GM12873 (cell line): ENCODE measurements around the gene MECP2.

Experiments used
- TF ChIP-seq, protein P1 (sequence below): IDR thresholded peaks from 2 replicates; pipeline ENCODE4 v1.5.1; 2012; ENCODE audit warnings: low read depth, mild to moderate bottlenecking, moderate library complexity, low read length, control low read depth; ENCODE audit not compliant: insufficient read depth; ENCODE audit errors: missing control alignments

The MECP2 gene

DNA sequence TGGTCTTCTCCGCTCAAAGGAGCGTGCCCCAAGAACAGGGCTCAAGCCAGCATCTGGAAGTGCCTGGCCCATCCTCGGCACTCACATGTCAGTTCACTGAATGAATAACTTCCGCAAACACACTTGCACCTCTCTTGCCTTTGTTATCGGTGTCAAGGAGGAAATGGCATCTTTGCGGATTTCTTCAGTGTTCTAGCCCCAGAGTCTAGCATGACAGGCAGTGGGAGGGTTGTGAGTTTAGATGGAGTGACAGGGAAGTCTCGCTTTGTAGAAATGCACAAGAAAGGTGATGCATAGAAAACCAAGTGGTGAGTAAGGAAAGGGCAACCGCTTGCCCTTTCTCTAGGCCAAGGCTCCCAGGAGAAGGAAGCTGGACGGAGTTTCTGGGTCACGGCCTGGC is 17.6 kb upstream of the MECP2 start:
- TF ChIP-seq, protein P1, sequence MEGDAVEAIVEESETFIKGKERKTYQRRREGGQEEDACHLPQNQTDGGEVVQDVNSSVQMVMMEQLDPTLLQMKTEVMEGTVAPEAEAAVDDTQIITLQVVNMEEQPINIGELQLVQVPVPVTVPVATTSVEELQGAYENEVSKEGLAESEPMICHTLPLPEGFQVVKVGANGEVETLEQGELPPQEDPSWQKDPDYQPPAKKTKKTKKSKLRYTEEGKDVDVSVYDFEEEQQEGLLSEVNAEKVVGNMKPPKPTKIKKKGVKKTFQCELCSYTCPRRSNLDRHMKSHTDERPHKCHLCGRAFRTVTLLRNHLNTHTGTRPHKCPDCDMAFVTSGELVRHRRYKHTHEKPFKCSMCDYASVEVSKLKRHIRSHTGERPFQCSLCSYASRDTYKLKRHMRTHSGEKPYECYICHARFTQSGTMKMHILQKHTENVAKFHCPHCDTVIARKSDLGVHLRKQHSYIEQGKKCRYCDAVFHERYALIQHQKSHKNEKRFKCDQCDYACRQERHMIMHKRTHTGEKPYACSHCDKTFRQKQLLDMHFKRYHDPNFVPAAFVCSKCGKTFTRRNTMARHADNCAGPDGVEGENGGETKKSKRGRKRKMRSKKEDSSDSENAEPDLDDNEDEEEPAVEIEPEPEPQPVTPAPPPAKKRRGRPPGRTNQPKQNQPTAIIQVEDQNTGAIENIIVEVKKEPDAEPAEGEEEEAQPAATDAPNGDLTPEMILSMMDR, result no peak

DNA sequence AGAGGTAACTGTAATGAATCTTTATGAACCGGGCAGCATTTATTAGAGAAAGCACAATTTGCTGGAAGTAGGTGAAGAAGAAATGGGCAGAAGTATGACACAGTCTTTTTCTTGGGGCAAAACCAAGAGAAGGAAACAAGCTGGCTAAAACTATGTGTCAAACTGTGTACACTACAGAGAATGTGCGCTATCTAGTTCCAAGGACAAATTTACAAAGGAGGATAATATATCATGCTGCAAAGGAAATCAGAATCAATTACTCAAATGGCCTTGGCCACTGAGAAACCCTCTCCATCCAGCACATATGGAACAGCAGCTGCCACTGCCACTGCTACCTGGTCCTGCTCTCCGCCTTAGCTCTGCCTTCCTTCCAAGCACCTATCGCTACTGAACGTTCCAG is 17.1 kb upstream of the MECP2 start:
- TF ChIP-seq, protein P1, result no peak

DNA sequence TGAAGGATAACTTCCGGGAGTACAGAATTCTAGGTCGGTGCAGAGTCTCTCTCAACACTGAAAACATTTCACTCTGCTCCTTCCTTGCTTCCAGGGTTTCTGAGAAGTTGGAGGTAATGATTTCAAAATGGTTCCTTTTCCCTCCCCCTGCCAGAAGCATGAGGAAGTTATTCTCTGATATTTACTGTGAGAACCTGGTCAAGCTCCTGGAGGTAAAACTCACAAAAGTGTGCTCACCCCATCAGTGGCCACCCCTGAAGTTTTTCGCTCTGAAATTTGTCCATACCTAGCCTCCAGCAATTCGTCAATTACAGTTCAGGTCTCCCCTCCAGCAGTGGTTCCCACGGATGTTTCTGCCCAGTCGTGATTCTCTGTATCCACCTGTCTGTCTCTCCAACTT is 16.2 kb upstream of the MECP2 start:
- TF ChIP-seq, protein P1, result no peak

DNA sequence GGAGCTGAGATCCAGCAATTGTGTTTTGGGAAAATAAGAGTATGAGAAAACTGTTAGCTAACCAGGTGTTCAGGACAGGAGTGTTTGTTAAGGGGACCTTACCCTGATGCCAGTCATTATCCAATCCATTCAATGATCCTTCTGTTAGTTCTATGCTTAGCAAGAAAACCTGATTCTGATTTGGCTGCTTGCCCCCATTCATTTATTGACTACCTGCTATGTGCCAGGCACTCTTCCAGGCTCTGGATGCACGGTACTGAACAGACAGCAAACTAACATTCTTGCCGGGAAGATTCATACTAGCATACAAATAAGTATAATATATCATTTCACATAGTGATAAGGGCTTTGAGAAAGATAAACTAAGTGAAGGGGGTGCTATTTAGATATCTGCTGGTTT is 1.0 kb upstream of the MECP2 start:
- TF ChIP-seq, protein P1, result no peak

DNA sequence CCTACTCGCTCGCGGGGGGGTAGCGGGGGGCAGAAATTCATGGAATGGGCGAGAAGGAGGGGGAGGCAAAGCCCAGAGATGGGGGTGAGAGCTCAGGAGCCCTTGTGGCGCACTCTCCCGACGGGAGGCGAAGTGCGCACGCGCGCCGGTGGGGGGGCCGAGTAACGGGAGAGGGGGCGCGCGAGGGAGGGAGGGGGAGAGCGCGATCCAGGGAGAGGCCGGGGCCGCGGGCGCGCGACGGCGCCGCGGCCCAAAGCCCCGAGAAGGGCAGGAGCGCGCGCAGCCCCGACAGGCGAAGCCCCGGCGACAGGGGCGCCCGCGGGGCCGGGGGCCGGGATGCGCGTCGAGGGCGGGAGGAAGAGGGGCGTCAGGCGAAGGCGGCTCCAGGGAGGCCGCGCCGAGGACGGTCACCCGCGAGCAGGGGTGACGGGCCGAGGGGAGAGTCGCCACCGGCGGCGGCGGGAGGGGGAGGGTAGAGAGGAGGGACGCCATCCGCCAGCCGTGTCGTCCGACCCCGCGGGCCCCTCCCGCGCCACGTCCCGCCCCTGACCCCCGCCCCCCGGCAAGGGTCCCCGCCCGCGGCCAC is 421 bp downstream of the MECP2 start:
- TF ChIP-seq, protein P1, result no peak

DNA sequence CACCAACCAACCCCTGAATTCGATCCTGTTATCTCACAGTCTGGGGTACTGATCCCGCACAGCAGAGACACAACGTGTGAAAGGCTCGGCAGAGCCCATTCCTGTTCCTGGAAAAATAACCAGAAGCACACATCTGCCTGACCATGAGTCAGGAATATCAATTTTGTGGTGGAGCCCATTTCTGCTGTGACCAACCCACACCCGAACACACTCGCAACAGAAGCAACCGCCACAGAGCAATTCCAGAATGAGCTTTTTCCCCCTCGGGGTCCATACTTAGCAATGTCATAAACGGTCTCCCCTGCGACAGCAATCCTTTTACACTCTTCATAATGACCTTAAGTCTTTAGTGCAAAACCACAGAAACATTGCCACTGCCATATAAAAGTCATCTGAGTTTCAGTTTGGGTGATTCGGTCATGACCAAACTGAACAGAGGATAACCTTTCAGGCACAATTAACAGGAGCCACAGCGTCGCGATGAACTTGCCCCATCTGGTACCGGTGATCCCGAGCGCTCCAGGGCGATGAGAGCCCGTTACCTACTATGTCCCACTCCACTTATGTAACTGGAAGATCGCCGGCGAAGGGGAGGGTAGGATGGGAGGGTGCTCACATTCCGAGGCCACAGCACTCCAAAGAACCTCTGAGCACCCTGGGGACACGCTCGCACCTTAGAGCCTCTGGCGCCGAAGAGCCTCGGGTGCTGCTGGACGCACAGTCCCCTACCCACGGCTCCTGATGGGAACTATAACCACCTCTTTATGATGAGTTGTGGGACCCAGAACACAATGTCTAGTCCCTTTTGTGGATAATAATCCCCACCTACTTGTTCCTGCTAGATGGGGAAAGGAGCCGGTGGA is 1.1 kb downstream of the MECP2 start:
- TF ChIP-seq, protein P1, result no peak

DNA sequence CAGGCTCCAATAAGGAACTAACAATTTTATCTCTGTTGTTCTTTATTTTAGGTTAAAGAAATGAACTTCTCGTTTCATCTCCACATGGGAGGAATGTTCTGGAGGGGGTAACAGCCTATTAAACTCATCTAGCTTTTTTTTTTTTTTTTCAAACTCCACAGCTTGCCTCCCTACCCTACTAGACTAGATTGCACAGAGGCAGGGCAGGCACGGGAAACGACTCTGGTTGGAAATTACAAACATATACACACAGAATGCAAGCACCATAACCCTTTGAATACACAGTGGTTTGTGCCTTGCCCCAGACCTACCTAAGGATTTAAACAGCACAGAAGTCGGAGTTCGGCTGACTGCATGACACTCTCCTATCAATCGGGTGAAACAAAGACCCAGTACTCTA is 2.7 kb downstream of the MECP2 start:
- TF ChIP-seq, protein P1, result no peak
